NCI-H526 (cell line): ENCODE results near the gene NKTR.

Source experiments
- DNase-seq, 2 experiments: peaks; one replicate each; lab custom pipeline; 2025; lab: John Stamatoyannopoulos, UW

Gene NKTR

GRCh38 chr3:42694366-42694765, 93.9 kb downstream of the NKTR start:
- no peak for DNase-seq

- no peak for DNase-seq
These were observed 96.1 kb downstream of the NKTR start for GRCh38 chr3:42696356-42697288.

- no peak for DNase-seq
These were observed 97.0 kb downstream of the NKTR start for GRCh38 chr3:42697289-42698051.
